ENCODE results near the gene HEATR5A. TPM values are rescaled to one million over a fixed set of nuclear protein-coding genes. Genes with fewer than 3 reads are reported as not detected.

The HEATR5A gene
- total RNA-seq, 1 experiment from 2014 or later = 19.0 TPM

- Histone ChIP-seq H3K36me3 (ENCODE audit: insufficient read depth, low read length, poor library complexity, severe bottlenecking) (no peaks in the 10 kb centered on the region), H3K4me3 (ENCODE audit: low read depth, low read length, poor library complexity, severe bottlenecking) (no peak overlapping the region), H3K4me1 (ENCODE audit: insufficient read depth, low read length, poor library complexity, severe bottlenecking) (no peaks in the 10 kb centered on the region), H3K27me3 (replicated peaks; ENCODE audit: insufficient read depth, low read depth, low read length, poor library complexity) (no peaks in the 10 kb centered on the region), H3K9me3 (ENCODE audit: low read depth, low read length, poor library complexity, severe bottlenecking) (no peaks in the 10 kb centered on the region), H3K27ac (ENCODE audit: low read depth, low read length, poor library complexity, severe bottlenecking) (no peak overlapping the region)
- DNase-seq (ENCODE audit: low spot score) = no peak
- intact Hi-C loops (cut with micrococcal nuclease; ENCODE audit: unreplicated experiment) = no loop called here
- TF ChIP-seq CTCF (conservative IDR thresholded peaks at IDR 0.05; ENCODE audit: low read depth, low read length) (no peak), EZH2 (IDR thresholded peaks at IDR 0.05; ENCODE audit: borderline replicate concordance, low read depth, low read length, poor library complexity, severe bottlenecking) (no peak)
- no TSS peak for BruUV-seq (replicated peaks)
- ChIA-PET CTCF (no interaction called here), POLR2A (ENCODE audit: low non-redundant PET) (no interaction called here)
Observed at GRCh38 chr14:31253746-31254471, 166.4 kb downstream of the HEATR5A start.

- CTCF ChIA-PET = interaction anchor here (0.7 kb wide), 1 partner anchor 1002 kb away, joined by 8 read pairs; no protein-coding TSS in a partner anchor
- POLR2A ChIA-PET (ENCODE audit: low non-redundant PET) = interaction anchor here (0.5 kb wide), 1 partner anchor 595 kb away, joined by 8 read pairs; no protein-coding TSS in a partner anchor
Observed at GRCh38 chr14:31252865-31253264, 167.5 kb downstream of the HEATR5A start.

More at GRCh38 chr14:31252865-31253264, 167.5 kb downstream of the HEATR5A start:
- no peak for DNase-seq (ENCODE audit: low spot score)
- H3K4me1 ChIP-seq (ENCODE audit: insufficient read depth, low read length, poor library complexity, severe bottlenecking) = no peaks in the 10 kb centered on the region
- BruUV-seq (replicated peaks) = no TSS peak
- H3K27me3 ChIP-seq (replicated peaks; ENCODE audit: insufficient read depth, low read depth, low read length, poor library complexity) = no peaks in the 10 kb centered on the region
- no peaks in the 10 kb centered on the region for H3K9me3 ChIP-seq (ENCODE audit: low read depth, low read length, poor library complexity, severe bottlenecking)
- H3K27ac ChIP-seq (ENCODE audit: low read depth, low read length, poor library complexity, severe bottlenecking) = no peak overlapping the region
- TF ChIP-seq CTCF (conservative IDR thresholded peaks at IDR 0.05; ENCODE audit: low read depth, low read length) = no peak
- TF ChIP-seq EZH2 (IDR thresholded peaks at IDR 0.05; ENCODE audit: borderline replicate concordance, low read depth, low read length, poor library complexity, severe bottlenecking) = no peak
- intact Hi-C loops (cut with micrococcal nuclease; ENCODE audit: unreplicated experiment) = no loop called here
- H3K4me3 ChIP-seq (ENCODE audit: low read depth, low read length, poor library complexity, severe bottlenecking) = no peak overlapping the region
- H3K36me3 ChIP-seq (ENCODE audit: insufficient read depth, low read length, poor library complexity, severe bottlenecking) = no peaks in the 10 kb centered on the region
